GM15510 (cell line): ENCODE results near the gene WDR76.

Experiments used
- POLR2A ChIP-seq: IDR thresholded peaks from 3 replicates; pipeline ENCODE4 v1.6.1; 2011; ENCODE audit warnings: borderline replicate concordance; ENCODE audit not compliant: insufficient read length; ENCODE audit errors: extremely low read depth

WDR76 gene

DNA sequence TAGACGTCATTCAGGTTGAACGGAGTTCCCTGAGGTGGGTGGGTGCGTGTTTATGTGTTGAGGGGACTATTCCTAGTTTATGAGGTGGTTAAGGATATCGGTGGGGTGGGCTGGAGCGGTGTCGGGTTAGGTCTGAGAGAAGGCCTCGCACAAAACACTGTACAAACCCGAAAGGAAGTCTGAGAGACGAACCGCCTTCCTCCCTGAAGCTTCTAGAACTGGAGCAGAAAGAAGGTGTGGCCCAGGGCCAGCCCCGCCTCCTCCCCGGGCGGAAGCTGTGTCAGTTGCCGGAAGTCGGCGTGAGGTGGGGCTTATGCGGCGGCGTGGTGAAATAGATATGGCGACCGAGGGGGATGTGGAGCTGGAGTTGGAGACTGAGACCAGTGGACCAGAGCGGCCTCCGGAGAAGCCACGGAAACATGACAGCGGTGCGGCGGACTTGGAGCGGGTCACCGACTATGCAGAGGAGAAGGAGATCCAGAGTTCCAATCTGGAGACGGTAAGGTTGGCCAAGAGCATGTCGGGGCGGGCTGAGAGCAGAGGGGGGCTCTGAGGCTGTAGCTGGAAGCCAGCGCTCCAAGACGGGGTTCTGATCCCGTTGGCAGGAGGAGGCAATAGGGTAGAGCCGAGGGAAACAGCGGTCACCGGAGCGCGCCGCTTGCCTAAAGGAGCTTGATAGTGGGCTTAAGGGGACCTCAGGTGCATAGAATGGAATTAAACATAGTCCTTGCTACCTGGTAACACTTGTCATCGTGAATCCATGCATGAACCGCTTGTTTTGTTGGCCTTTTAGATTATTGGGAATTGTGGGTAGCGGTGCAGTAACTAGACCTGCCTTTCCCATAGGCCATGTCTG lies 26.3 kb upstream of the WDR76 start, which contains the start of gene HYPK:
Gene HYPK (plus strand): TSS at position 314 of the 856 bp plus-strand sequence. CDS start 24 bp downstream, at position 338.
- TF ChIP-seq POLR2A, result peak; percentile 68

DNA sequence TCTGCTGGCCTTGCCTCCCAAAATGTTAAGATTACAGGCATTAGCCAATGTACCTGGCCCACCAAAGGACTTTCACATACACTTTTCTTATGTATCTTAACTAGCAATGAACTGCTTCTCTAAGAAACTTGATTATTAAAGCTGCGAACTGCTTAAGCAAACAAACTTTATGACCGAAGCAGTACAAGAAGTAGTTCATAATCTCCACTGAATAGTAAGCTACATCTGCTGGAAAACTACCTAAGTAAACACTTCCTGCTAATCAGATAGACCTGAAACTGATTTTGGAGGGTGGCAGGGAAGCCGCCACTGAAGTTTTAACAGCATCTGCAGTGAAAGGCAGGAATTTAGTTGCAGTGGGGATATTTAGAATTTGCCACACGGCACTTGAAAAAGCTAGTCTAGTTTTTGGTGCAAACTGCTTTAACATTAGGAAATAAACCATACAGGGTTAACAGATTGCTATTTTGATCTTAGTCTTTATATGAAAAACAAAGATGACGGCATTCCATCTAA lies 18.3 kb upstream of the WDR76 start:
- no peak for TF ChIP-seq POLR2A

DNA sequence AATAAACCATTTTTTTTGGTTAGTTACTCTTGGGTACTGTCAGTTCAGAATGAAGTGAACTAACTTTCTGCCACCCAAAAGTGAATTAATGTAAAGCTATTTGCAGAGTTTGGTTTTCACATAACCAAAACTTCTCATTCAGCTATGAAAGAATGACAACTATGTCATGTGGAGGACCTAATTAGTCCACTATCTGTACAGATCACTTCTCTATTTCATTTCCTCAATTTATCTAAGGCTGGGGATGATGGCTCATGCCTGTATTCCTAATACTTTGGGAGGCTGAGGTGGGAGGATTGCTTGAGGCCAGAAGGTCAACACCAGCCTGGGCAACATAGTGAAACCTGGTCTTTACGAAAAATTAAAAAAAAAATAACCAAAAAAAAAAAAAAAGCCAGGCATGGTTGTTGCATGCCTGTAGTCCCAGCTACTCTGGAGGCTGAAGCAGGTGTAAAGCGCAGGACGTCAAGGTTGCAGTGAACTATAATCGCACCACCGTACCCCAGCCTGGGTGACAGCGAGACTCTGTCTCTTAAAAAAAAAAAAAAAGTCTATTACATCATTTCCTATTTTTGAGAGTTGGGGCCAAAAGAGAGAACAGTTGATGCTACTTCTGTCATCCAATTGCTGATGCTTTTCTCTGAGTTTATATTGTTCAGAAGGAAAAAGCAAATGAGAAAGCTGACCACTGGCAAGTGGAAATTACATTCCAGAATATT lies 17.7 kb upstream of the WDR76 start:
- TF ChIP-seq POLR2A, result no peak

DNA sequence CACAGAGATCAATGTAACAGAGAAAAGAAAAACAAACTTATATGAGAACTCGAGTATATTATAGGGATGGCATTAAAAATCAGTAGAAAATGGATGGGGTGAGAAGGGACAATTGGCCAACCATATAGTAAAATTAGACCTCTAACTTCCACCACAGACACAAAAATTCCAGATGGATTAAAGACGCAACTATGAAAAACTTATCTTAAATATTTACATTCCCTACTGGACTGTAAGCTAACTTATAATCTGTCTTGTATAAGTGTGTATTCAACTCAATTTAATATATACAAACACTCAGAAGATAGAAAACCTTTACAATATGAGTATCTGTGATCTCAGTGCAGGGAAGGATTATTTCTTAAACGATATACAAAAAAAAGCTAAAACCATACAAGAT lies 5.3 kb upstream of the WDR76 start:
- TF ChIP-seq POLR2A, result no peak

DNA sequence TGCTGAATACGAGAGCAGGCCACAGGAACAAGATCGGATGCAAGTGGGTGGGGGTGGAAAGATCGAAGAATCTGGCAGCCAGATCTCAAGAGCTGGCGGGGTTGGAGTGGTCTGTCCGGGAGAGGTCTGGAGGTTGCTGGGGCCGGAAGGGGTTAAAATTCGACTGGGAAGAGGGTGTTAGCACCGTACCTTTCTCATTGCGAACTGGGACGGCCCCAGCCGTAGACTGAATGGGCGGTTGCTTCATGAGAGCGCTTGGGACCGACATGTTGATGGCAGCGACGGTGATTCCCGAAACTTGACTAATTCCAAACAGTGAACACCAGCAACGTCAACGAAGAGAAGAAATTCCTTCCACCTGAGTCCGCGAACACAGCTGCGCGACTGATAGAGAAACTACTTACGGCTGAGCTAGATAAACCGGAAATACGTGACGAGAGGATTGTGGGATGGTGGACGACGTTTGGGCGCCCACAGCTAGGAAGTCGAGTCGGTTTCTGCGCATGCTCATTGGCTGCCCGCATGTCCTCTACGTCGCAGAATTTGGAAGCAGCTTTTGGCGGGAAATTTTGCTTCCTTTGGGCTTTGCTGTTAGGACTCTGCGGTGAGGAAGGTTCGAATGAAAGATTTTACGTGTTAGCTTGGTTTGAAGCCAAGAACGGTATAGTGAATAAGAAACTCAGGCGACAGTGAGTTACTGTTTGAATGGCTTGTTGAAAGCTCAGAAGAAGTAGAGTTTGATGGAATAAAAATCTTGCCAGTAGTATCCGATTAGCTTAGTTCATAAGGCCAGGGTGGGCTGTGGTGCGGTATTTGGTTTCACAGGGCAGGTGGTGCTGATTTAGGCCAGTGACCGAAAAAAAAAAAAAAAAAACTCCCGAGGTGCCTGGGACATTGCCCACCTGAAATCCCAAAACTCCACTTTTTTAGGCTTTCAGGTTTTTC lies 2.2 kb upstream of the WDR76 start, which contains the start of gene MFAP1:
Gene MFAP1 (minus strand): TSS at position 389 of the 945 bp plus-strand sequence. CDS start 121 bp downstream, at position 268.
- peak; percentile 80 for TF ChIP-seq POLR2A

DNA sequence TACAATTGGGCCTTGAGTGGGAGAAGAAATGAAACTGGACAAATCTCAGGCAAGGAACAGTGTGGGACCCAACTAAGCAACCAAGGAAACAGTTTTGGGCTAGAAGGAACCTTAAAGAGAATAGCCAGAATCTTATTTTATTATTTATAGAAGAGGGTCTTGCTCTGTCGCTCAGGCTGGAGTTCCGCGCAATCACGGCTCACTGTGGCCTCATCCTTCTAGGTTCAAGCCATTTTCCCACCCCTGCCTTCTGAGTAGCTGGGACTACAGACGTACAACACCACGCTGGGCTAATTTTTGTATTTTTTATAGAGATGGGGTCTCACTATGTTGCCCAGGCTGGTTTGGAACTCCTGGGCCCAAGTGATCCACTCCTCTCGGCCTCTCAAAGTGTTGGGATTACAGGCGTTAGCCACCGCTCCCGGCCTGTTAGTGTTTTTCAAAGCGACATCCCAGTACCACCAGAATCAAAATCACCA lies 734 bp upstream of the WDR76 start:
- no peak for TF ChIP-seq POLR2A

DNA sequence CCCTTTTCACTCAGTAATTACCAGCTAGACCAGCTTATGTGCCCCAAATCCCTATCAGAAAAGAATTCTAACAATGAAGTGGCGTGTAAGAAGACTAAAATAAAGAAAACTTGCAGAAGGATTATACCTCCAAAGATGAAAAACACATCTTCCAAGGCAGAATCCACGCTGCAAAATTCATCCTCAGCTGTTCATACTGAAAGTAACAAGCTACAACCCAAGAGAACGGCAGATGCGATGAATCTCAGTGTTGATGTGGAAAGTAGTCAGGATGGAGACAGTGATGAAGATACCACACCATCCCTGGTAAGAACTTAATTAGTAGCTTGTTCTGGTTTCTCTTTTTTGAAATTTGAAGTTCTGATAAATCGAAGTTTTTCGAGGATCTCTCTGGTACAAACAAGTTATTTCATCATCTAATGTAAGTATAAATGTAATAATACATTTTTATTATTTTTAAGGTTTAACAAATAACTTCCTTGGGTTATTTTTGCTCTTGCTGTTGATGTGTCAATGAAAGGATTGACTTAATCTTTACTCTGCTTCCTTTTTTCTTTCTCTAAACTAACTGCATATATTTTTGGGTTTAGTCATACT lies 1.4 kb downstream of the WDR76 start:
- TF ChIP-seq POLR2A, result no peak

DNA sequence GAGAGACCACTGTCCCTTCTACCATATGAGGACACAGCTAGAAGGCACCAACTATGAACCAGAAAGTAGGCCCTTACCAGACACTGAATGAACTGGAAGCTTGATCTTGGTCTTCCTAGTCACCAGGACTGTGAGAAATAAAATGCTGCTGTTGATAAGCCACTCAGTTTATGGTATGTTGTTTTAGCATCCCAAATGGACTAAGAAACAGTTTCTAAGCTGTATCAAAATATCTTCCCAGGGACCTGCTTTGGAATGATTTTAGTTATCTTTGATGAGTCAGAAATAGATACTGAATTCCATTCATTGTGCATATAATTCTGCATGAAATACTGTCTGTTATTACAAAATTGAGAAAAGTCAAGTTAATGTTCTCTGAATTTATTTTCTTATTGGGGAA lies 18.6 kb downstream of the WDR76 start:
- no peak for TF ChIP-seq POLR2A

DNA sequence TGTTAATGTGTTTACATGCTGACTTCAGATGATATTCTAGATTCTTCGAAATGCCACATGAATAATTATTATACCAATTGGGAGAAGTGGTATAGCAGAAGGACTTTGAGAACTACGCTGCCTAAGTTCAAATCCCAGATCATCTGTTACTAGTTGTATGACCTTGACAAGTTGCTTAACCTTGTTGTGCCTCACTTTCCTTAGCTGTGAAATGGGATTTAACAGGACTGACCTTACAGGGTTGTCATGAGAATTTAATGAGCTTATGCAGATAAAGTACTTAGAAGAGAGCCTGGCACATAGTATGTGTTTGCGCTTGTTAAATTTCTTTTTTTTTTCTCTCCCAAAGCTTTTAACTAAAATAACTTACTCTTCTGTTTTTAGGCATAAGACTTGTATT lies 24.4 kb downstream of the WDR76 start:
- no peak for TF ChIP-seq POLR2A

DNA sequence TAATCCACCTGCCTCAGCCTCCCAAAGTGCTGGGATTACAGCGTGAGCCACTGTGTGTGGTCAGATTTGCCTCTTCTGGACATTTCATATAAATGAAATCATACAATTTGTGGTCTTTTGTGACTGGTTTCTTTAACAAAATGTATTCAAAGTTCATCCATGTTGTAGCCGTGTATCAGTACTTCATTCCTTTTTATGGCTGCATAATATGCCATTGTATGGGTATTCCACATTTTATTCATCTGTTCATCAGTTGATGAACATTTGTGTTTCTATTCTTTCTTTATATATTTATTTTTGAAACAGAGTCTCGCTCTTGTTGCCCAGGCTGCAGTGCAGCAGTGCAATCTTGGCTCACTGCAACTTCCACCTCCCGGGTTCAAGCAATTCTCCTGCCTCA lies 25.8 kb downstream of the WDR76 start:
- no peak for TF ChIP-seq POLR2A

DNA sequence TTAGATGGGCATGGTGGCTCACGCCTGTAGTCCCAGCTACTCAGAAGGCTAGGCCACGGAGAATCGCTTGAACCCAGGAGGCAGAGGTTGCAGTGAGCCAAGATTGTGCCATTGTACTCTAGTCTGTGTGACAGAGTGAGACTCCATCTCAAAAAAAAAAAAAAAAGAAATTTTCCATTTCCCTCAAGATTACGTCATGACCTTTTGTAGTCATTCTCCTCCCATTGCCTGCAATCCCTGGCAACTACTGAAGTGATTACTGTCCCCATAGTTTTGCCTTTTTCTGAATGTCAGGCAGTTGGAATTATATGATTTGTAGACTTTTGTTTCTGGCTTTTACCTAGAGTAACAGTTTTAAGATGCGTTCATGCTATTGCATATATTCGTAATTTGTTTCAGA lies 28.0 kb downstream of the WDR76 start:
- no peak for TF ChIP-seq POLR2A

DNA sequence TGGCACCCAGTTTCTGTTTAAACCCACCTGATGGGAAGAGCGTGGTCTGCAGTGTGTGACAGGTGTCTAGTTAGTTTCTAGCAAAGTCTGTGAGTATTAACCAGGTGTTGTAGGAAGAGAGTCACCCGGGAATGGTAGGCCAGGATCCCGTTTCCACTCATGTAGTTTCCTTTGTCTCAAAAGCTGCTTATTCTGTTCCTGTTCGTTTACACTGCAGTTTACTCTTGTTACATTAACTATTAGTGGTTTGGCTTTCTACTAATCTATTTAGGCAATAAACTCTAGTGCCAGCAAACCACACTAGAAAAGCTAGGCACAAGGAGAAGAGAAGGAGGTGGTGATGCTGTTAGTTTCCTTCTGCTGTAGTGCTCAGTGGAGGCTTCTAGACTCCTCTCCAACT lies 32.7 kb downstream of the WDR76 start:
- TF ChIP-seq POLR2A, result no peak

DNA sequence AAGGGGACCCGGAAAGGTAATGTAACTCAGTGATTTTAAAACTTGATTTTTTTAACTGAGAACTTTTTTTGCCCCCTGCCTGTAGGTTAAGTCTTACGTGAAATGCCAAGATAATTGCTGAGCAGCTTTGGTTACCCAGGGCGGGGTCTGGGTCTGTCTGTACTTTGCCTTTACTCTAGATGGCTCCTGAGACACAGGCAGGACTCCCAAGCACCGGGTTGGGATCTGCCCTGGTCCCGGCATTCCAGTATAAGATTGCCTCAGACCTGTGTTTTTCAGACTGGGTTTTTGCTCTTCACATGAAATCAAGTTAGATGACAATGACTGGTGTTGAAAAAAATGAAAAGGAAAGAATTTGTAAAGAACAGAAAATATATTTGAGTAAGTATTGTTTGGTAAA lies 40.3 kb downstream of the WDR76 start:
- no peak for TF ChIP-seq POLR2A

DNA sequence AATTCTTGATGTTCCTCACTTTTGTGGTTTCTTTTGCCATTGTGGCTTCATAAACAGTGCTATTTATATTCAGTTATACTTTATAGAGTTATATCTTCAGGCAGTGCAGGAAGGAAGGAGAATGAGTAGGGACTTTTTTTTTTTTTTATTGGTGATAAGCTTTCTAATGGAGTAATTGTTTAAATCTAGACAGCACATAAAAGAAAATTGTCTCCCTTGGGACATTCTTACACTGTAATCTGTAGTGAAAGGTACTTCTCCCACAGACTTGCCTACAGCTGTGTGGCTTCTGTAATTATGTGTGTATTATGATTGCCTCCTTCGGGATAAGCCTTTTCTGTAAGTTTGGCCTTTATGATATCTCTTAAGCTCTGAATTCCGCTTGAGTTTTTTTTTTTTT lies 41.6 kb downstream of the WDR76 start:
- TF ChIP-seq POLR2A, result no peak
